Islet precursor cell (in vitro differentiated cells): ENCODE results near the gene DHX57.

Experiments used
- DNase-seq: peaks from one replicate; pipeline ENCODE4 v3.0.0-alpha.2; 2018

Gene DHX57

GRCh38 chr2:38875576-38876367, at the start of gene DHX57, which contains the start of gene MORN2:
DHX57 (minus strand) TSS chr2:38875934; CDS start chr2:38868405, 7,529 bp downstream.
MORN2 (plus strand) TSS chr2:38875976.
- peak; percentile 96 for DNase-seq

GRCh38 chr2:38922902-38923301, 47.2 kb upstream of the DHX57 start:
- no peak for DNase-seq

GRCh38 chr2:38922389-38922788, 46.7 kb upstream of the DHX57 start:
- DNase-seq = no peak

- no peak for DNase-seq
Observed at GRCh38 chr2:38912619-38913018, 36.9 kb upstream of the DHX57 start.

GRCh38 chr2:38911191-38911590, 35.5 kb upstream of the DHX57 start:
- no peak for DNase-seq

- no peak for DNase-seq
Observed at GRCh38 chr2:38909872-38910271, 34.1 kb upstream of the DHX57 start.

- DNase-seq = no peak
Observed at GRCh38 chr2:38907743-38908562, 32.2 kb upstream of the DHX57 start.

- no peak for DNase-seq
Observed at GRCh38 chr2:38907242-38907641, 31.5 kb upstream of the DHX57 start.

GRCh38 chr2:38905251-38905650, 29.5 kb upstream of the DHX57 start:
- DNase-seq = no peak

- no peak for DNase-seq
Observed at GRCh38 chr2:38900726-38901125, 25.0 kb upstream of the DHX57 start.

- no peak for DNase-seq
Observed at GRCh38 chr2:38898256-38898655, 22.5 kb upstream of the DHX57 start.

- DNase-seq = no peak
Observed at GRCh38 chr2:38892819-38893218, 17.1 kb upstream of the DHX57 start.

- no peak for DNase-seq
Observed at GRCh38 chr2:38889575-38889974, 13.8 kb upstream of the DHX57 start, which contains the start of gene ARHGEF33. ARHGEF33 (plus strand) TSS chr2:38889875; CDS start chr2:38919448, 29,573 bp downstream.

GRCh38 chr2:38889045-38889444, 13.3 kb upstream of the DHX57 start:
- no peak for DNase-seq

GRCh38 chr2:38887902-38888554, 12.3 kb upstream of the DHX57 start:
- DNase-seq = no peak

GRCh38 chr2:38887347-38887746, 11.6 kb upstream of the DHX57 start:
- no peak for DNase-seq

GRCh38 chr2:38886063-38886462, 10.3 kb upstream of the DHX57 start:
- no peak for DNase-seq

- DNase-seq = no peak
Observed at GRCh38 chr2:38876407-38876806, 673 bp upstream of the DHX57 start.

- DNase-seq = no peak
Observed at GRCh38 chr2:38875227-38875575, 533 bp downstream of the DHX57 start.

- no peak for DNase-seq
Observed at GRCh38 chr2:38873763-38874162, 2.0 kb downstream of the DHX57 start.

- no peak for DNase-seq
Observed at GRCh38 chr2:38871432-38871831, 4.3 kb downstream of the DHX57 start.

GRCh38 chr2:38866773-38867443, 8.8 kb downstream of the DHX57 start:
- no peak for DNase-seq
